ENCODE results near the gene GTF2IRD1. TPM values are rescaled to one million over a fixed set of nuclear protein-coding genes. Genes with fewer than 3 reads are reported as not detected.

The GTF2IRD1 gene
- total and polyA plus RNA-seq, 2 of the 13 experiments (the other 11 are each of a cell fraction or from before 2014, with no cell fraction given), result 16.5 to 26.7 TPM

- Histone ChIP-seq H3K79me2 (ENCODE audit: insufficient read depth, low read length) (peaks cover 31% of the 10 kb centered on the region), H3K36me3 (replicated peaks in 1 of 2; ENCODE audit: control insufficient read depth in 1 of 2, insufficient read depth in 2 of 2, low read length in 2 of 2) (0 out of 5 replicates have a peak, but pooled peaks cover 0 to 2% of the 10 kb centered on the region in 2 experiments), H3K27ac (ENCODE audit: extremely low read length, insufficient read depth, low read length) (no peak overlapping the region), H3K9me3 (ENCODE audit: low read length) (no peaks in the 10 kb centered on the region), H3K9ac (ENCODE audit: insufficient read depth, low read depth, low read length) (no peak overlapping the region), H3K4me3 (replicated peaks in 1 of 3; ENCODE audit: insufficient read depth in 1 of 3, low read depth in 2 of 3, low read length in 3 of 3) (no peak overlapping the region), H3K4me1 (ENCODE audit: insufficient read depth, low read length) (peaks cover 41% of the 10 kb centered on the region), H3K27me3 (ENCODE audit: control insufficient read depth in 1 of 2, insufficient read depth in 2 of 2, low read length in 2 of 2) (no peaks in the 10 kb centered on the region), H4K20me1 (ENCODE audit: insufficient read depth, low read length) (peaks cover 8% of the 10 kb centered on the region), H3K4me2 (ENCODE audit: low read depth, low read length) (no peak overlapping the region), H2AFZ (ENCODE audit: low read length) (no peak overlapping the region)
- DNase-seq (ENCODE audit: low spot score) (peak; percentile 62), FAIRE-seq (peak; percentile 4), ATAC-seq (no peak)
- in situ Hi-C loops (cut with HindIII; ENCODE audit: extremely low pct_ligation_motif_present, low pct_unique_long_range_greater_than_20kb), result no loop called here
- ChIA-PET CTCF (ENCODE audit: low intra/inter-chr PET ratio, low total read pairs) (no interaction called here), POLR2A (no interaction called here)
- WGBS (ENCODE audit: low lambda C conversion rate), result 83% methylated on average over 15 of the region's 16 CpGs
- no TSS peak for BruUV-seq (replicated peaks)
- TF ChIP-seq CEBPB (IDR thresholded peaks at IDR 0.05; ENCODE audit: borderline replicate concordance, low read depth, low read length), result peak; percentile 70; the same call in 1 of the 2 replicates
- TF ChIP-seq ZFY (CRISPR knock-in tag; IDR thresholded peaks at IDR 0.05), result no peak
- peak; percentile 36; the same call in 1 of the 2 replicates for TF ChIP-seq ZBTB33 (CRISPR knock-in tag; IDR thresholded peaks at IDR 0.05)
- no peak for TF ChIP-seq ZNF343 (CRISPR knock-in tag; IDR thresholded peaks at IDR 0.05)
- intact Hi-C loops (cut with micrococcal nuclease; ENCODE audit: unreplicated experiment), result no loop called here
These were observed 29.1 kb downstream of the GTF2IRD1 start for GRCh38 chr7:74482629-74483401.
